Sigmoid colon (tissue), 7 donors: ENCODE measurements around the gene RETN. TPM values are rescaled to one million over a fixed set of nuclear protein-coding genes. Genes with fewer than 3 reads are reported as not detected.

Experiments
- DNase-seq: peaks from one replicate; pipeline ENCODE4 v3.0.0-alpha.2; 2019
- H3K27ac ChIP-seq, 4 donors: fragments of 200-600 bp; sonication (generic); one replicate each; pipeline ENCODE4 v1.5.1; 2016 to 2019; ENCODE audit warnings: mild to moderate bottlenecking in 1 of 4
- H3K27me3 ChIP-seq, 3 donors: fragments of 200-600 bp; sonication (generic); one replicate each; pipeline ENCODE4 v1.5.1; 2019; ENCODE audit warnings: mild to moderate bottlenecking in 1 of 3
- H3K36me3 ChIP-seq, 4 donors: fragments of 200-600 bp; sonication (generic); one replicate each; pipeline ENCODE4 v1.5.1; 2016 to 2019
- H3K4me1 ChIP-seq, 4 donors: fragments of 200-600 bp; sonication (generic); one replicate each; pipeline ENCODE4 v1.5.1; 2017 to 2019
- H3K4me3 ChIP-seq, 4 donors: fragments of 200-600 bp; sonication (generic); one replicate each; pipeline ENCODE4 v1.5.1; 2017 to 2019; ENCODE audit warnings: mild to moderate bottlenecking in 2 of 4, moderate library complexity in 1 of 4
- H3K9me3 ChIP-seq, 4 donors: fragments of 200-600 bp in 3 of 4; sonication (generic) in 3 of 4; one replicate each; pipeline versions ENCODE4 v1.5.1 to v1.6.1; 2013 to 2019
- CTCF ChIP-seq, 4 experiments: fragments of 450-650 bp in 3 of 4; fragments of 200-600 bp in 1 of 4; IDR thresholded peaks; one replicate each; pipeline ENCODE4 v1.5.1; 2016 to 2019; ENCODE audit warnings: antibody characterized with exemption in 4 of 4, mild to moderate bottlenecking in 3 of 4, moderate library complexity in 2 of 4
- EP300 ChIP-seq, 4 donors: sonication (generic); formaldehyde crosslinking; IDR thresholded peaks; one replicate each; pipeline ENCODE4 v1.6.1; 2017; ENCODE audit warnings: antibody characterized with exemption in 4 of 4
- POLR2A ChIP-seq, 2 donors: fragments of 450-650 bp; IDR thresholded peaks; one replicate each; pipeline ENCODE4 v1.6.1; 2016; ENCODE audit warnings: antibody characterized with exemption in 2 of 2, mild to moderate bottlenecking in 2 of 2, moderate library complexity in 2 of 2
- POLR2AphosphoS5 ChIP-seq, 4 donors: sonication (generic); formaldehyde crosslinking; IDR thresholded peaks; one replicate each; pipeline ENCODE4 v1.6.1; 2017; ENCODE audit warnings: antibody characterized with exemption in 4 of 4
- WGBS, 2 donors: extraction: QIAGEN DNeasy Blood & Tissue Kit; methylation state at CpG; one replicate each; pipeline ENCODE4 v1.1.7; 2013; 5-methylcytosine and 5-hydroxymethylcytosine counted together
- intact Hi-C: fragments of 100-400 bp; cut with DNase I; formaldehyde crosslinking; loops from one replicate; pipeline ENCODE4 v1.15.1; 2023
- polyA plus RNA-seq, 3 donors: library from polyadenylated mRNA; stranded (reverse); fragments of 200-250 nt; gene quantifications; one replicate each; pipeline ENCODE4 v1.2.3, GENCODE V29; 2013
- total RNA-seq, 4 donors: library from RNA; depleted of rRNA; stranded (reverse); fragments of >200 nt; gene quantifications; one replicate each; pipeline ENCODE4 v1.1.0, GENCODE V29; 2016
- donor health status: healthy with polysubstance abuse.
- donor health status: Bipolar disorder and iron deficiency.
- donor health status: healthy.

RETN gene
- total RNA-seq (not detected), polyA plus RNA-seq (10 to 100 TPM in 1 of 3 donors, 1 to 10 TPM in 2; 3.6 to 38.1 (median 8.6) TPM)

GRCh38 chr19:7668842-7669241 lies at the start of gene RETN:
Gene RETN (plus strand): TSS chr19:7669049. CDS start chr19:7669327, 278 bp downstream.
- peaks cover 0 to 40% (median 20%) of the 10 kb centered on the region in 3 donors for H3K27me3 ChIP-seq
- H3K4me3 ChIP-seq = no peak within 1 kb of the TSS
- intact Hi-C loops = no loop called here

GRCh38 chr19:7619671-7620441 lies 49.0 kb upstream of the RETN start:
- WGBS, 2 donors = 63 to 88% methylated on average over 48 of the region's 48 CpGs
- Histone ChIP-seq H3K27ac (no peak overlapping the region), H3K27me3 (no peaks in the 10 kb centered on the region), H3K4me1 (peaks cover 0 to 12% (median 2%) of the 10 kb centered on the region in 4 donors), H3K4me3 (no peak overlapping the region), H3K9me3 (no peaks in the 10 kb centered on the region), H3K36me3 (peaks cover 41 to 72% (median 49%) of the 10 kb centered on the region in 4 donors)
- intact Hi-C loops = loop anchor here (10.0 kb wide), 1 partner anchor 225 kb away; no protein-coding TSS in a partner anchor
- DNase-seq = no peak
- no peak for TF ChIP-seq POLR2AphosphoS5 (IDR thresholded peaks at IDR 0.05)

More at GRCh38 chr19:7668842-7669241, at the start of gene RETN:
- TF ChIP-seq CTCF (IDR thresholded peaks at IDR 0.05) = no peak
- no peak for TF ChIP-seq EP300 (IDR thresholded peaks at IDR 0.05)
- TF ChIP-seq POLR2AphosphoS5 (IDR thresholded peaks at IDR 0.05) = no peak
- no peak for TF ChIP-seq POLR2A (IDR thresholded peaks at IDR 0.05)
- H3K27ac ChIP-seq = no peak within 1 kb of the TSS
- DNase-seq = no peak
- no peaks in the 10 kb centered on the region for H3K36me3 ChIP-seq
- no peaks in the 10 kb centered on the region for H3K9me3 ChIP-seq
- no peaks in the 10 kb centered on the region for H3K4me1 ChIP-seq
- WGBS, 2 donors = 70 to 71% methylated on average over 9 of the region's 9 CpGs

GRCh38 chr19:7620442-7621412 lies 48.1 kb upstream of the RETN start:
- Histone ChIP-seq H3K4me1 (peaks cover 0 to 12% (median 2%) of the 10 kb centered on the region in 4 donors), H3K9me3 (no peaks in the 10 kb centered on the region), H3K27me3 (no peaks in the 10 kb centered on the region), H3K27ac (no peak overlapping the region), H3K4me3 (no peak overlapping the region), H3K36me3 (peaks cover 41 to 80% (median 53%) of the 10 kb centered on the region in 4 donors)
- no peak for DNase-seq
- intact Hi-C loops = loop anchor here (10.0 kb wide), 1 partner anchor 226 kb away; no protein-coding TSS in a partner anchor
- TF ChIP-seq POLR2AphosphoS5 (IDR thresholded peaks at IDR 0.05) (no peak), EP300 (IDR thresholded peaks at IDR 0.05) (no peak), CTCF (IDR thresholded peaks at IDR 0.05) (no peak), POLR2A (IDR thresholded peaks at IDR 0.05) (no peak)
- 93 to 96% methylated on average over 57 of the region's 57 CpGs for WGBS, 2 donors

- 81 to 88% methylated on average over 16 of the region's 16 CpGs for WGBS, 2 donors
- intact Hi-C loops = loop anchor here (10.0 kb wide), 1 partner anchor 228 kb away; no protein-coding TSS in a partner anchor
- no peak overlapping the region for H3K4me3 ChIP-seq
Measured at GRCh38 chr19:7622933-7623685, 45.7 kb upstream of the RETN start.

More at GRCh38 chr19:7622933-7623685, 45.7 kb upstream of the RETN start:
- no peak for DNase-seq
- TF ChIP-seq POLR2AphosphoS5 (IDR thresholded peaks at IDR 0.05) (no peak), CTCF (IDR thresholded peaks at IDR 0.05) (no peak), POLR2A (IDR thresholded peaks at IDR 0.05) (no peak), EP300 (IDR thresholded peaks at IDR 0.05) (no peak)
- Histone ChIP-seq H3K36me3 (peaks cover 41 to 87% (median 55%) of the 10 kb centered on the region in 4 donors), H3K27ac (no peak overlapping the region), H3K27me3 (no peaks in the 10 kb centered on the region), H3K9me3 (no peaks in the 10 kb centered on the region), H3K4me1 (peaks cover 0 to 24% (median 14%) of the 10 kb centered on the region in 4 donors)
